Measurements from ENCODE around the gene HCRTR2. TPM values are rescaled to one million over a fixed set of nuclear protein-coding genes. Genes with fewer than 3 reads are reported as not detected.
A peak's percentile ranks its signal among the peaks of the same experiment; 100 is the strongest.

Gene HCRTR2
- total and polyA plus RNA-seq, 9 donors, result 0.04 to 0.12 (median 0.11) TPM; not detected in 6

GRCh38 chr6:55260181-55260580, 85.9 kb downstream of the HCRTR2 start:
- TF ChIP-seq POLR2A (IDR thresholded peaks at IDR 0.05) (no peak), EP300 (IDR thresholded peaks at IDR 0.05) (no peak)
- TF ChIP-seq, protein P1, sequence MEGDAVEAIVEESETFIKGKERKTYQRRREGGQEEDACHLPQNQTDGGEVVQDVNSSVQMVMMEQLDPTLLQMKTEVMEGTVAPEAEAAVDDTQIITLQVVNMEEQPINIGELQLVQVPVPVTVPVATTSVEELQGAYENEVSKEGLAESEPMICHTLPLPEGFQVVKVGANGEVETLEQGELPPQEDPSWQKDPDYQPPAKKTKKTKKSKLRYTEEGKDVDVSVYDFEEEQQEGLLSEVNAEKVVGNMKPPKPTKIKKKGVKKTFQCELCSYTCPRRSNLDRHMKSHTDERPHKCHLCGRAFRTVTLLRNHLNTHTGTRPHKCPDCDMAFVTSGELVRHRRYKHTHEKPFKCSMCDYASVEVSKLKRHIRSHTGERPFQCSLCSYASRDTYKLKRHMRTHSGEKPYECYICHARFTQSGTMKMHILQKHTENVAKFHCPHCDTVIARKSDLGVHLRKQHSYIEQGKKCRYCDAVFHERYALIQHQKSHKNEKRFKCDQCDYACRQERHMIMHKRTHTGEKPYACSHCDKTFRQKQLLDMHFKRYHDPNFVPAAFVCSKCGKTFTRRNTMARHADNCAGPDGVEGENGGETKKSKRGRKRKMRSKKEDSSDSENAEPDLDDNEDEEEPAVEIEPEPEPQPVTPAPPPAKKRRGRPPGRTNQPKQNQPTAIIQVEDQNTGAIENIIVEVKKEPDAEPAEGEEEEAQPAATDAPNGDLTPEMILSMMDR (IDR thresholded peaks at IDR 0.05), result no peak
- WGBS, 3 donors, result 79 to 88% (median 81%) methylated on average over 2 of the region's 2 CpGs

GRCh38 chr6:55265409-55266114, 91.2 kb downstream of the HCRTR2 start:
- intact Hi-C loops (cut with DNase I), result no loop called here
- no peaks in the 10 kb centered on the region for H3K4me1 ChIP-seq (ENCODE audit: insufficient read depth)
- H3K9me3 ChIP-seq, result no peaks in the 10 kb centered on the region
- no peak for DNase-seq
- no peak overlapping the region for H3K27ac ChIP-seq
- no peaks in the 10 kb centered on the region for H3K27me3 ChIP-seq
- H3K36me3 ChIP-seq, result no peaks in the 10 kb centered on the region
- no peak for TF ChIP-seq POLR2A (IDR thresholded peaks at IDR 0.05)
- TF ChIP-seq, protein P1 (IDR thresholded peaks at IDR 0.05), result no peak
- no peak for TF ChIP-seq EP300 (IDR thresholded peaks at IDR 0.05)
- H3K4me3 ChIP-seq, result no peak overlapping the region
- 82 to 85% (median 83%) methylated on average over 4 of the region's 4 CpGs for WGBS, 3 donors

More at GRCh38 chr6:55260181-55260580, 85.9 kb downstream of the HCRTR2 start:
- H3K36me3 ChIP-seq, result no peaks in the 10 kb centered on the region
- no peak for DNase-seq
- intact Hi-C loops (cut with DNase I), result no loop called here
- no peak overlapping the region for H3K4me3 ChIP-seq
- H3K27me3 ChIP-seq, result no peaks in the 10 kb centered on the region
- H3K9me3 ChIP-seq, result no peaks in the 10 kb centered on the region
- H3K27ac ChIP-seq, result no peak overlapping the region
- H3K4me1 ChIP-seq (ENCODE audit: insufficient read depth), result no peaks in the 10 kb centered on the region

DNA sequence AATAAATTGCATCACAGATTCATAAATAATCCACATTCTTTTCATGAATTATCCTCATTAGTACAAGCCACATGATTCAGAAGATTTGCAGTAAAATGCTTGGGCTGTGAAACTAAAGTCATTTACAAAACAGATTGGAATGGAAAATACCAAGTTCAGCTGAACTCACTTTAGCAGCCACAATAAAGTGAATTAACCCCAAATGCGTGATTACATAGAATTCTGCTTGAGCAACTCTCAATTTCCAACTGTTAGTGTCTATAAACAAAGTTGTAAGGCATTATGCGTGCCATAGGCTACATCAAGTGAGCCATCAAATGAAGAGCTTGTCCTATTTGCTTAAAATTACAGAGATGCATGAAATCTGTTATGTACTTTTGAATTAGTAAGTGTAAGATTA, 92.6 kb downstream of the HCRTR2 start:
- Histone ChIP-seq H3K4me1 (ENCODE audit: insufficient read depth) (no peaks in the 10 kb centered on the region), H3K9me3 (no peaks in the 10 kb centered on the region), H3K27me3 (no peaks in the 10 kb centered on the region), H3K27ac (no peak overlapping the region), H3K4me3 (no peak overlapping the region), H3K36me3 (no peaks in the 10 kb centered on the region)
- 81 to 84% (median 82%) methylated on average over 2 of the region's 2 CpGs for WGBS, 3 donors
- no peak for DNase-seq
- TF ChIP-seq POLR2A (IDR thresholded peaks at IDR 0.05) (no peak), EP300 (IDR thresholded peaks at IDR 0.05) (no peak)
- TF ChIP-seq, protein P1 (IDR thresholded peaks at IDR 0.05), result no peak
- intact Hi-C loops (cut with DNase I), result no loop called here

- WGBS, 3 donors, result 3 to 7% (median 3%) methylated on average over 15 of the region's 15 CpGs
- Histone ChIP-seq H3K27me3 (no peaks in the 10 kb centered on the region), H3K36me3 (no peaks in the 10 kb centered on the region), H3K27ac (no peak overlapping the region), H3K4me3 (no peak overlapping the region), H3K4me1 (ENCODE audit: insufficient read depth) (no peaks in the 10 kb centered on the region), H3K9me3 (no peaks in the 10 kb centered on the region)
- intact Hi-C loops (cut with DNase I), result no loop called here
- TF ChIP-seq POLR2A (IDR thresholded peaks at IDR 0.05), result no peak
- TF ChIP-seq, protein P1 (IDR thresholded peaks at IDR 0.05), result peak in 2 of 3 donors; percentile 12 to 40
- peak in 4 of 5 donors; percentile 8 to 46 (median 20) for DNase-seq
Observed at GRCh38 chr6:55276745-55277530, 102.6 kb downstream of the HCRTR2 start.
